Hindlimb muscle (tissue), 1 donor: ENCODE data around the gene TBCD. TPM values are rescaled to one million over a fixed set of nuclear protein-coding genes. Genes with fewer than 3 reads are reported as not detected.
"Not testable (repeated sequence)": the region's sequence is repeated elsewhere in the genome, so short reads cannot be mapped to it uniquely, and the experiment has no call there.

Experiments
- DNase-seq: peaks from one replicate; pipeline ENCODE4 v3.0.0-alpha.2; 2013
- polyA plus RNA-seq: library from polyadenylated mRNA; unstranded; fragments of 120-200 nt; gene quantifications from one replicate; pipeline ENCODE4 v1.2.1, GENCODE V29; 2013; ENCODE audit not compliant: insufficient read length

TBCD gene
- polyA plus RNA-seq, 1 donor: 69.8 TPM

GRCh38 chr17:82941021-82942001 is 189.4 kb downstream of the TBCD start:
- no peak for DNase-seq

GRCh38 chr17:82942166-82943130 is 190.6 kb downstream of the TBCD start:
- DNase-seq: no peak

DNA sequence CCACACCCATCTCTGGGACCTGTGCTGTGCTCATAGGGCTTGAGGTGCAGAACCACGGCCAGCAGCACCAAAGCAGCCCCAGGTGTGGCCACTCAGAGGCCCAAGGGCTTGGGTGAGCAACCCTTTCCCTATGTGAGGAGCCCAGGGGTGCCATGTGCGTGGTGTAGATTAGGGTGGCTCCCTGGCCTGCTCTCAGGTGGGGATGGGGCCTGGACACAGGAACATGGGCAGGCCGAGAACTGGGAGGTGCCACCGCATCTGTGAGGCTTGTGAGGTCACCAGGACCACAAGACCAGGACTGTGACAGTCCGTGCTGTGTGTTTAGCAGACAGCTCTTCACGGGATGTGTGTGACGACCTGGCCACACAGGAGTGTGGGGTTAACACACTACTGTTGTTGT is 191.5 kb downstream of the TBCD start:
- no peak for DNase-seq

DNA sequence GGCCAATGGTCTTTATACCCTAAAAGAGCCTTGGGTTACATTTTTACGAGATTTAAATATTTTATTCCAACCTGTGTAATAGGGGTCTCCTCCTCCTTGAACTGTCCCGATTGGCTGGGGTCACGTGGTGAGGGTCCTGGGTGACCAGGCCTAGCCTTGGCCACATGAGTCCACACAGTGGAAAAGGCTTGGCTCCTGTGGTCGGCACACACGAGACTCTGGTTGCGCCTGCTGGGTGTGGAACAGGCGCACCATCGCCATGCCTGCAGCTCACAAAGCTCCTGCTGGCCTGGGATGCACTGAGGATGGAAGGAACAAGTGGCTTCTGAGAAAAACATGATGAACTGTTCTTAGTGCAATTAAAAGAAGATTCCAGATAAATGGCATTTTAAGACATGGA is 191.9 kb downstream of the TBCD start:
- DNase-seq: no peak

- no peak for DNase-seq
These were observed 193.1 kb downstream of the TBCD start for GRCh38 chr17:82944990-82945389.

GRCh38 chr17:82946081-82946480 is 194.2 kb downstream of the TBCD start:
- no peak for DNase-seq

DNA sequence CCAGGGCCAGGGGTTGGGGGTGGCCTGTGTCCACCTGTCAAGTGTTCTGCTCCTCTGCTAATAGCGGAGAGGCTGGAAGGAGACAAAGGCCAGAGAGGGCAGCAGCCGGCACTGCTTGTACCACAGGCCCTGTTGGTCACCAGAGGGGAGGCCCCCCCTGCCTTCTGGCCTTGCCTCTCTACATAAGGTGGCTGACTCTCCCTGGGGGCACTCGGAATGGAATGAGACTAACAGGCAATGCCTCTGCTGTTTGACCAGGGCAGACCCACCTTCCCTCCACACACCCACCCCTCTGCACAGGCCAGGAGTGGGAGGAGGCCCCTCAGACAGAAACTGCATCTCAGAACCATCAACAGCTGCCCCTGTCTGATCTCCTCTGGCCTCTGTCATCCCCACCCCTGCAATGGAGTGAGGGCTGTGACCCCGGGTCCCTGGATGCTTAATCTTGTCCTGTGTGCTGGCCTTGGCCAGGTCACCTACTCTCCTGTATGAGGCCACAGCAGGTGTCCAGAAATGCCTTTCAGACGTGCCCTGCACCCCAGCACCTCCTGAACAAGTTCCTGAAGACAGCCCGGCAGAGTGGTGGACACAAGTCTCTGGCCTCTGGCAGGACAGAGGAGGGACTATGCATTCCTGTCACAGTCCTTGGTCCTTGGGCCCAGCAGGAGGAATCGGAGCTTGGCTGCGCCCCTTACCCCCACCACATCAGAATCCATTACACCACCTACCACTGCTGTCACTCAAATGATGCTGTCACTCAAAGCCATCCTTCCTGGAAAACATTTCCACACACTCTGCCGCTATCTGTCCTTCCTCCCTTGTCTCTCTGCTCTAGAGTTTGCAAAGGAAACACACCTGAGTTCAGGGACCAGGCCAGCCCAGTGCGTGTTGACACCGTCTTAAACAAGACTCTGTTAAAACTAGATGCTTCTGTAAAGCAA is 195.5 kb downstream of the TBCD start:
- DNase-seq: no peak

DNA sequence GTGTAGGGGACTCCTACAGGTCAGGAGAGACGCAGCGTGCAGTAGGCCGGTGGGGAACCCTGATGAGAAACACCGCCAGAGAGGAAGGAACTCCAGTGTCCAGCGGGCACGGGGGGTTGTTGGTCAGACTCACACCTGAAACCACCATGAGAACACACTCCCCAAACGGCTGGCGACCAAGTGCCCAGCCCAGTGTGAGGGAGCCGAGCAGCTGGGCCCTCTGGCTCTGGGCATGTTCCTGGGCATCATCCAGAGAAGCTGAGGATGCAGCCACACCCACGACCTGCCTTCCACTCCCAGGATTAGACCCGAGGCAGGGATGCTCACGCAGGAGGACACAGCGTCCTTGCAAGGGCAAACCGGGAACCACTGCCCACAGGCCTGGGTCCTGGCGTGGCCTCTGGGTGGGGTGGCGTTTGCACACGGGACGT is 196.2 kb downstream of the TBCD start:
- DNase-seq: no peak

DNA sequence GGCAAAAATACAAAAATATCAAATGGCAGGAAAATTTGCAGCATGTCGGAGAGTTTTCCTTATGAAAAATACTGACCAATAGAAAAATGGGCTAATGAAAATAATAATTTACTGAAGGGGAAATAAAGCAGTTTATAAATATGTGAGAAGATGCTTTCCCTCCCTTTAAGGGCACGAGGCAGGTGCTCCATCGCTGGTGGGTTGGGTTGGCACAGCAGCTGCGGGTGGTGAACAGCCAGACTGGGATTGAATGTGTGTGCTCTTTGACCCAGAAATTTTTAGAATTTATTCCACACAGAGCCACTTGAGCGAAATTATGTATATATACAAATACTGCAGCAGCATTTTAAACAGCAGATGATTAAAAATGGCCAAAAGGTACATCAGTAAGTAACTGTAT is 197.1 kb downstream of the TBCD start:
- no peak for DNase-seq

GRCh38 chr17:82949361-82949760 is 197.5 kb downstream of the TBCD start:
- no peak for DNase-seq

- DNase-seq: no peak
These were observed 198.1 kb downstream of the TBCD start for GRCh38 chr17:82949984-82950383.

- DNase-seq: no peak
These were observed 198.7 kb downstream of the TBCD start for GRCh38 chr17:82950525-82951102.

DNA sequence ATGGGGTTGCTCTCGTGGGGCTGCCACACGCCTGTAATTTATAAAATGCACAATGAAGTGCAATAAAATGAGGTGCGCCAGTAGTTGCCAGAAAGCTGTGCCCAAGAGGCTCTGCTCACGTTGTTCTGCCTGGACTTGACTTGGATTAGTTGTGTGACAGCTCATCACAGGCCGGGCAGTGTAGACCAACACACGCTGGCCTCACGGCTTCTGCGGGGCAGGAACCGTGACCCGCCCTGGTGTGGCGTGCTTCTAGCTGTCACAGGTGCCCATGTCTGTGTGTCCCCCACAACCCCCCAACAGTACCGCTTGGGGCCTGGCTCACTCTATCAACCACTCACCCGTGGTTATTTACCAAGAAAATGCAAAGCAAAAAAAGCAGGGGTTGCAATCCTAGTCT is 200.2 kb downstream of the TBCD start:
- DNase-seq: no peak

DNA sequence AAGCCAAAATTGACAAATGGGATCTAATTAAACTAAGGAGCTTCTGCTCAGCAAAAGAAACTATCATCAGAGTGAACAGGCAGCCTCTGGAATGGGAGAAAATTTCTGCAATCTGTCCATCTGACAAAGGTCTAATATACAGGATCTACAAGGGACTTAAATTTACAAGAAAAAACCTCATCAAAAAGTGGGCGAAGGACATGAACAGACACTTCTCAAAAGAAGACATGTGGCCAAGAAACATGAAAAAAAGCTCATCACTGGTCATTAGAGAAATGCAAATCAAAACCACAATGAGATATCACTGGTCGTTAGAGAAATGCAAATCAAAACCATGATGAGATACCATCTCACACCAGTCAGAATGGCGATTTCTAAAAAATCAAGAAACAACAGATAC is 203.2 kb downstream of the TBCD start:
- DNase-seq: not testable (repeated sequence)

- not testable (repeated sequence) for DNase-seq
These were observed 203.8 kb downstream of the TBCD start for GRCh38 chr17:82955627-82956026.

DNA sequence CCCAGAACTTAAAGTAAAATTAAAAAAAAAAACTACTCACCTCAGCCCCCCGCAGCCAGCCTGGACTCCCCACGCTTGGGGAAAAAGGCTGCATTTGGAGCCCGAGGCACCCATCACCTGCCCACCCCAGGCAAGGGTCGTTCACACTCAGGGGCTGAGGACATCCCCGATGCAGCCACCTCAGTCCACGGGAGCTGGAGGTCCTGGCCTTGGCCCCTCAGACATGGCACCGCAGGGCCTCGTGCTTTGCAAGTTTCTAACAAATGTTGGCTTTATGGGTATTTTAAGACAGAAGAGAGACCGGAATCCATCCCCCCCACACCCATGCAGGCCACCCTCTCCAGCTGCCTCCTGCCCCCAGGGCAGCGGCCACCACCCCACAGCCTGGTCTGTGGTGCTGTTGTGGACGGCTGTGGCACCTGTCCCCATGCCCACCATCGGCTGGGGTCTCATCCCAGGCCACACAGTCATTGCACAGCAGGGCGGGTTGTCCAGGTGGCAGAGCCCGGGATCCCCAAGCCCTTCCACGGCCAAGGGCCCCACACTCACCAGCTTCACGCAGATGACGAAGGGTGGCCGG is 204.4 kb downstream of the TBCD start:
- no peak for DNase-seq

DNA sequence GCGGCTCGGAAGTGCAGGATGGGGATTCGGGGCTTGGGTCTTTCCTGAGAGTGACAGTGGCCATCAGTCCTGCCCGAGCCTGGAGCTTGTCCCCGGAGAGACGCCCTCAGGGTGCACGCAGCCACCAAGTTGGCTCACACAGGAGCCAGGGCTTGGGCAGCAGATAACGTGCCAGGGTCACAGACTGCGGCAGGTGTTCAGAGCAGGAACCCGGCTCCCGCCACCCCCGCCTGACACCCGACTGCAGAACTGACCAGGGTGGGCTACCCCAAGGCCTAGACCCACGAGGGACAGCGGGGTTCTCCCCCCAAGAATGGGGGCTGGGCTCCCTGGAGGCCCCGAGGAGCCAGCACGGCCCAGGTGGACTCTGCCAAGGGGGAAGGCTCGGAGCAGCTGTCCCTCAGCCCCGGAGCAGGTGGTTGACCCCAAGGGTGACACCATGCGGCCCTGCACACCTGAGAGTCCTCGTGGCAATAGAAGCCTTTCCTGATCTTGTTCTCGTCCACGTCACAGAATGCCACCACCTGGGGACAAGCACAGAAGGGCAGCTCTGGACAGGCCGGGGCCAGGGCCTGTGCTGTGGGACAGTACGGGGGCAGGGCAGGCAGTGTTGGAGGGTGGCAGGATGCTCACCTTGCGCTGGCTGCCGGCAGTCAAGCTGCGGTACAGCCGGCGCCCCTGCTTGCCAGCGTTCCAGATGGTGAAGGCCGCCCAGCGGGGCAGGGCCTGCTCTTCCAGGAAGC is 205.0 kb downstream of the TBCD start:
- DNase-seq: no peak

DNA sequence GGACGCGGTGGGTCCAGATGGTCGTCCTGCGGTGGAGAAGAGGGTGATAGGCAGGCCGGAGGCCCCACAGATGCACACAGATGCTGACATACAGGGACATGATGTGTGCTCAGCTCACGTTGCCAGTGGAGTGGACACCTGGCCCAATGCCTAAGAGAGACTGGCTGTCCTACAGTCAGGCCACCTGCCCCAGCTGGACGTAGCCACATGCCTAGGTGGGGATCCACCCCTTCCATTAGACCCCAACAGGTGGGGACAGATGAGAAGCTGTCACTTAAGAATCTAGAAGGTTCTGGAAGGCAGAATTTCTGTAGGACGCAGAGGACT is 205.6 kb downstream of the TBCD start:
- DNase-seq: no peak

- DNase-seq: no peak
These were observed 206.2 kb downstream of the TBCD start for GRCh38 chr17:82957961-82958561.

GRCh38 chr17:82959242-82959930 is 207.5 kb downstream of the TBCD start:
- DNase-seq: no peak
